Transverse colon (tissue), 3 donors: ENCODE measurements around the gene COMTD1.

Source experiments
- POLR2A ChIP-seq: fragments of 450-650 bp; IDR thresholded peaks from one replicate; pipeline ENCODE4 v1.6.1; 2016; ENCODE audit warnings: antibody characterized with exemption, mild to moderate bottlenecking, moderate library complexity
- TF ChIP-seq, protein P1 (sequence below), 5 experiments: fragments of 200-600 bp in 3 of 5; fragments of 450-650 bp in 2 of 5; sonication (generic) in 3 of 5; IDR thresholded peaks; 1 replicate in 2 of 5; 2 replicates in 3 of 5; pipeline ENCODE4 v1.5.1; 2016 to 2017; ENCODE audit warnings: antibody characterized with exemption in 5 of 5, inconsistent platforms in 3 of 5, mild to moderate bottlenecking in 2 of 5, moderate library complexity in 1 of 5

GRCh38 chr10:75207857-75208144, 28.0 kb downstream of the COMTD1 start:
- TF ChIP-seq, protein P1, sequence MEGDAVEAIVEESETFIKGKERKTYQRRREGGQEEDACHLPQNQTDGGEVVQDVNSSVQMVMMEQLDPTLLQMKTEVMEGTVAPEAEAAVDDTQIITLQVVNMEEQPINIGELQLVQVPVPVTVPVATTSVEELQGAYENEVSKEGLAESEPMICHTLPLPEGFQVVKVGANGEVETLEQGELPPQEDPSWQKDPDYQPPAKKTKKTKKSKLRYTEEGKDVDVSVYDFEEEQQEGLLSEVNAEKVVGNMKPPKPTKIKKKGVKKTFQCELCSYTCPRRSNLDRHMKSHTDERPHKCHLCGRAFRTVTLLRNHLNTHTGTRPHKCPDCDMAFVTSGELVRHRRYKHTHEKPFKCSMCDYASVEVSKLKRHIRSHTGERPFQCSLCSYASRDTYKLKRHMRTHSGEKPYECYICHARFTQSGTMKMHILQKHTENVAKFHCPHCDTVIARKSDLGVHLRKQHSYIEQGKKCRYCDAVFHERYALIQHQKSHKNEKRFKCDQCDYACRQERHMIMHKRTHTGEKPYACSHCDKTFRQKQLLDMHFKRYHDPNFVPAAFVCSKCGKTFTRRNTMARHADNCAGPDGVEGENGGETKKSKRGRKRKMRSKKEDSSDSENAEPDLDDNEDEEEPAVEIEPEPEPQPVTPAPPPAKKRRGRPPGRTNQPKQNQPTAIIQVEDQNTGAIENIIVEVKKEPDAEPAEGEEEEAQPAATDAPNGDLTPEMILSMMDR (IDR thresholded peaks at IDR 0.05) = no peak
- no peak for TF ChIP-seq POLR2A
